Right kidney (tissue), 1 donor: ENCODE results near the gene IFITM10.
"Not testable (repeated sequence)": the region's sequence is repeated elsewhere in the genome, so short reads cannot be mapped to it uniquely, and the experiment has no call there.

Experiments used
- DNase-seq: peaks from one replicate; pipeline ENCODE4 v3.0.0-alpha.2; 2016

IFITM10 gene

GRCh38 chr11:1778141-1778911 lies 27.9 kb upstream of the IFITM10 start:
- DNase-seq, result no peak

GRCh38 chr11:1777737-1778136 lies 27.3 kb upstream of the IFITM10 start:
- DNase-seq, result no peak

GRCh38 chr11:1776944-1777715 lies 26.7 kb upstream of the IFITM10 start:
- no peak for DNase-seq

GRCh38 chr11:1776331-1776851 lies 26.0 kb upstream of the IFITM10 start:
- DNase-seq, result no peak

- DNase-seq, result no peak
These were observed 24.5 kb upstream of the IFITM10 start for GRCh38 chr11:1774886-1775285.

- no peak for DNase-seq
These were observed 23.7 kb upstream of the IFITM10 start for GRCh38 chr11:1773994-1774550.

- DNase-seq, result no peak
These were observed 23.0 kb upstream of the IFITM10 start for GRCh38 chr11:1773131-1773993.

GRCh38 chr11:1772270-1773130 lies 22.1 kb upstream of the IFITM10 start:
- DNase-seq, result no peak

- no peak for DNase-seq
These were observed 21.3 kb upstream of the IFITM10 start for GRCh38 chr11:1771700-1772099.

- DNase-seq, result no peak
These were observed 20.9 kb upstream of the IFITM10 start for GRCh38 chr11:1771273-1771672.

GRCh38 chr11:1770528-1770927 lies 20.1 kb upstream of the IFITM10 start:
- no peak for DNase-seq

- DNase-seq, result no peak
These were observed 19.7 kb upstream of the IFITM10 start for GRCh38 chr11:1770061-1770460.

GRCh38 chr11:1769304-1769936 lies 19.0 kb upstream of the IFITM10 start:
- not testable (repeated sequence) for DNase-seq

GRCh38 chr11:1768141-1768469 lies 17.7 kb upstream of the IFITM10 start:
- no peak for DNase-seq

- DNase-seq, result no peak
These were observed 17.2 kb upstream of the IFITM10 start for GRCh38 chr11:1767399-1768140.

GRCh38 chr11:1766719-1767398 lies 16.5 kb upstream of the IFITM10 start:
- no peak for DNase-seq

- no peak for DNase-seq
These were observed 15.7 kb upstream of the IFITM10 start for GRCh38 chr11:1765871-1766718.
